SK-N-SH treated with all-trans-retinoic acid at 6 μM for 48 hours (cell line): ENCODE results near the gene TNPO2.

ENCODE experiments used
- ATAC-seq: fragments of 200-7000 bp; cut with Tn5 transposase; 3 replicates; pipeline ENCODE4 v1.9.1; 2020; ENCODE audit warnings: mild to moderate bottlenecking, moderate library complexity
- ARNTL ChIP-seq: fragments of 450-650 bp; formaldehyde crosslinking; IDR thresholded peaks from 2 replicates; pipeline ENCODE4 v1.5.0; 2020; ENCODE audit warnings: low read depth, mild to moderate bottlenecking, moderate library complexity, borderline replicate concordance
- BACH2 ChIP-seq: fragments of 250-450 bp; sonication (Bioruptor Pico); IDR thresholded peaks from 2 replicates; pipeline ENCODE4 v1.9.0; 2021; ENCODE audit warnings: mild to moderate bottlenecking, borderline replicate concordance
- CSDC2 ChIP-seq: fragments of 250-450 bp; sonication (Bioruptor Pico); IDR thresholded peaks from 2 replicates; pipeline ENCODE4 v1.5.0; 2020; ENCODE audit warnings: mild to moderate bottlenecking, moderate library complexity
- GLIS3 ChIP-seq: fragments of 250-450 bp; sonication (Bioruptor Pico); IDR thresholded peaks from 2 replicates; pipeline ENCODE4 v1.5.0; 2020; ENCODE audit warnings: mild to moderate bottlenecking, moderate library complexity
- ISL1 ChIP-seq: fragments of 250-450 bp; sonication (Bioruptor Pico); IDR thresholded peaks from 2 replicates; pipeline ENCODE4 v2.1.2; 2022; ENCODE audit warnings: mild to moderate bottlenecking, moderate library complexity
- OSR1 ChIP-seq: fragments of 250-450 bp; sonication (Bioruptor Pico); IDR thresholded peaks from 2 replicates; pipeline ENCODE4 v1.8.0; 2022; ENCODE audit warnings: moderate library complexity, mild to moderate bottlenecking, inconsistent platforms
- PPARA ChIP-seq: fragments of 250-450 bp; sonication (Bioruptor Pico); IDR thresholded peaks from 2 replicates; pipeline ENCODE4 v1.5.0; 2020; ENCODE audit warnings: mild to moderate bottlenecking, borderline replicate concordance
- RARB ChIP-seq: fragments of 250-450 bp; sonication (Bioruptor Pico); IDR thresholded peaks from 2 replicates; pipeline ENCODE4 v1.8.0; 2021; ENCODE audit warnings: mild to moderate bottlenecking, moderate library complexity
- SNAI2 ChIP-seq: fragments of 250-450 bp; sonication (Bioruptor Pico); IDR thresholded peaks from 2 replicates; pipeline ENCODE4 v1.5.0; 2020; ENCODE audit warnings: mild to moderate bottlenecking, moderate library complexity
- TCF4 ChIP-seq: fragments of 250-450 bp; sonication (Bioruptor Pico); IDR thresholded peaks from 2 replicates; pipeline ENCODE4 v1.8.0; 2021; ENCODE audit warnings: mild to moderate bottlenecking, moderate library complexity, borderline replicate concordance
- TOX ChIP-seq: fragments of 250-450 bp; sonication (Bioruptor Pico); IDR thresholded peaks from 2 replicates; pipeline ENCODE4 v1.8.0; 2021; ENCODE audit warnings: mild to moderate bottlenecking, moderate library complexity, borderline replicate concordance
- ZC3H10 ChIP-seq: fragments of 250-450 bp; sonication (Bioruptor Pico); IDR thresholded peaks from 2 replicates; pipeline ENCODE4 v1.5.1; 2021; ENCODE audit warnings: mild to moderate bottlenecking, moderate library complexity
- ZFP3 ChIP-seq: fragments of 250-450 bp; sonication (Bioruptor Pico); IDR thresholded peaks from 2 replicates; pipeline ENCODE4 v1.5.0; 2020; ENCODE audit warnings: mild to moderate bottlenecking, moderate library complexity
- ZFP30 ChIP-seq: fragments of 450-650 bp; formaldehyde crosslinking; IDR thresholded peaks from 2 replicates; pipeline ENCODE4 v1.5.0; 2022; ENCODE audit warnings: mild to moderate bottlenecking, moderate library complexity
- ZNF565 ChIP-seq: fragments of 450-650 bp; formaldehyde crosslinking; conservative IDR thresholded peaks from 2 replicates; pipeline ENCODE4 v1.5.0; 2020; ENCODE audit warnings: low read depth, mild to moderate bottlenecking, moderate library complexity
- ZNF70 ChIP-seq: fragments of 450-650 bp; formaldehyde crosslinking; IDR thresholded peaks from 2 replicates; pipeline ENCODE4 v1.5.0; 2020; ENCODE audit warnings: mild to moderate bottlenecking, moderate library complexity
- ZNF8 ChIP-seq: fragments of 450-650 bp; formaldehyde crosslinking; IDR thresholded peaks from 2 replicates; pipeline ENCODE4 v1.5.0; 2020; ENCODE audit warnings: mild to moderate bottlenecking, moderate library complexity
- TF ChIP-seq, protein P1 (sequence below): fragments of 250-450 bp; sonication (Bioruptor Pico); IDR thresholded peaks from 2 replicates; pipeline ENCODE4 v1.5.1; 2021; ENCODE audit warnings: mild to moderate bottlenecking, moderate library complexity
- TF ChIP-seq, protein P2 (sequence below): fragments of 250-450 bp; sonication (Bioruptor Pico); IDR thresholded peaks from 2 replicates; pipeline ENCODE4 v1.5.1; 2020; ENCODE audit warnings: low read depth, mild to moderate bottlenecking, moderate library complexity
- TF ChIP-seq, protein P3 (sequence below): fragments of 250-450 bp; sonication (Bioruptor Pico); IDR thresholded peaks from 2 replicates; pipeline ENCODE4 v1.8.0; 2021; ENCODE audit warnings: low read depth, mild to moderate bottlenecking, moderate library complexity, borderline replicate concordance
- TF ChIP-seq, protein P4 (sequence below): fragments of 250-450 bp; sonication (Bioruptor Pico); IDR thresholded peaks from 2 replicates; pipeline ENCODE4 v1.8.0; 2020; ENCODE audit warnings: mild to moderate bottlenecking, moderate library complexity, borderline replicate concordance
- TF ChIP-seq, protein P5 (sequence below): fragments of 250-450 bp; sonication (Bioruptor Pico); IDR thresholded peaks from 2 replicates; pipeline ENCODE4 v1.5.0; 2020; ENCODE audit warnings: mild to moderate bottlenecking, moderate library complexity

TNPO2 gene

DNA sequence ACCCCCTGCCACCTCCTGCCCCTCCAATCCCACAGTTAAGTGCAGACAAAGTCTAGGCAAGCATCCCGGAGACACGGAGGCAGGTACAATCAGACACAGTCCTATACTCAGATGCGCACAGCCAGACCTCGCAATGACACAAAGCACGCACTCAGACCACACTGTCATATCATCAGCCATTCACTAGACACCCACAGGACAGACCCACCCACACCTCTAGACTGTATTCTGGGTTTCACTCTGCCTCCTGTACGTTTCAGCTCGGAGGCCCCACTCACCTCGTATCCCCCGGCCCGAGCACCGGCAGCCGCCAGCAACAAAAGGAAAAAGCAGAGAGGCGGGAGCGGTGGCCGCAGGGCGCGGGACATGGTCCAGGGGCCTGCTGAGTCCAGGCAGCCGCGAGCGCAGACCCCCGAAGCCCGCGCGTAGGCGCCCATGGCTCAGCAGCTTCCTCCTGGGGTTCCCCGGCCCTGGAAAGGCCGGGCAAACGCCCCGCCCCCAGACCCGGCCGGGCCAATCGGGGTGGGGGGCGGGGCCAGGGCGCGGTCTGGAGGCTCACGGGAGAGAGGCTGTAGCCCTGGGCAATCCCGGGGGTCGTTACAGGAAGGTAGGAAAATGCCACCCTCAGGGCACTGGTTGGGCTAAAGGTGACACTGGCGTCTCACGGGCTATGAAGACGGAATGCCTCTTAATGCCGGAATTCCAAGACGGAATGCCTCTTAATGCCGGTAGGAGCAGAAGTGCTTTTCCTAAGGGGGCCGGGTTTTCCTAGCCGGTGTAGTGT is 57.3 kb downstream of the TNPO2 start, which contains the start of the genes MAN2B1 and WDR83:
TSS of gene MAN2B1 (minus strand) at position 478 of the 784 bp plus-strand sequence. CDS start at position 437, 41 bp downstream.
TSS of gene WDR83 (plus strand) at position 543 of the 784 bp plus-strand sequence. CDS start 2,984 bp downstream, outside the sequence.
- TF ChIP-seq BACH2 (CRISPR knock-in tag), result no peak
- TF ChIP-seq ARNTL (CRISPR knock-in tag), result no peak
- TF ChIP-seq, all 23 proteins: peak for 0
- peak; percentile 86 for ATAC-seq

DNA sequence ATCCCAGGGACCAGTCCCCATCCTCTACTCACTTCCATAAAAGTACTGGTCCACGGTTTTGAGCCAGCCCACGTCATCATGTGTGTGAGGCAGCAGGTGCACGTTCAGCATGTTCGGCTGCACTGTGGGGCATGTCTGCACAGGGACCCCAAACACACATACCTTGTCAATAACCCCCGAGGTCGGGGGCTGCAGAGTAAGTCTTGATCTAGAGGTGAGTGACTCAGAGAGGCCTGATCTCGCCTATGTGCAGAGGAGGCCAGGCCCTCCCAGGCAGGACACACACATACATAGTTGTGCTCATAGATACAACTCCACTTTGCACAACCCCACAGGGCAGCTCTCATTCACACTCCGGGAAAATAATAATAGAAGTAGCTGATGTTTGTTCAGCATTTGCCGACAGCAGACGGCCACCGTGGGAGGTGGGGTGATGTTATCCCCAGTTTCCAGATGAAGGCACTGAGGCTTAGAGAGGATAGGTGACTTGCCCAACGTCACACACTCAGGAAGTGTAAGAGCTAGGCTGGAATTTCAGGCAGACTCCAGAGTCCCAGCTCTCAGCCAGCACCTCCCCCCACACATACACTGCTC is 58.0 kb downstream of the TNPO2 start:
- no peak for ATAC-seq
- TF ChIP-seq ISL1 (CRISPR knock-in tag) (no peak), ZC3H10 (CRISPR knock-in tag) (no peak), ARNTL (CRISPR knock-in tag) (no peak), TOX (no peak), TCF4 (no peak), ZNF565 (CRISPR knock-in tag) (no peak), CSDC2 (no peak), GLIS3 (CRISPR knock-in tag) (no peak), OSR1 (CRISPR knock-in tag) (no peak), ZNF8 (CRISPR knock-in tag) (no peak), BACH2 (CRISPR knock-in tag) (no peak), SNAI2 (CRISPR knock-in tag) (no peak), PPARA (CRISPR knock-in tag) (no peak), RARB (no peak), ZNF70 (no peak), ZFP3 (no peak; the same call in 1 of the 2 replicates)
- TF ChIP-seq, protein P1, sequence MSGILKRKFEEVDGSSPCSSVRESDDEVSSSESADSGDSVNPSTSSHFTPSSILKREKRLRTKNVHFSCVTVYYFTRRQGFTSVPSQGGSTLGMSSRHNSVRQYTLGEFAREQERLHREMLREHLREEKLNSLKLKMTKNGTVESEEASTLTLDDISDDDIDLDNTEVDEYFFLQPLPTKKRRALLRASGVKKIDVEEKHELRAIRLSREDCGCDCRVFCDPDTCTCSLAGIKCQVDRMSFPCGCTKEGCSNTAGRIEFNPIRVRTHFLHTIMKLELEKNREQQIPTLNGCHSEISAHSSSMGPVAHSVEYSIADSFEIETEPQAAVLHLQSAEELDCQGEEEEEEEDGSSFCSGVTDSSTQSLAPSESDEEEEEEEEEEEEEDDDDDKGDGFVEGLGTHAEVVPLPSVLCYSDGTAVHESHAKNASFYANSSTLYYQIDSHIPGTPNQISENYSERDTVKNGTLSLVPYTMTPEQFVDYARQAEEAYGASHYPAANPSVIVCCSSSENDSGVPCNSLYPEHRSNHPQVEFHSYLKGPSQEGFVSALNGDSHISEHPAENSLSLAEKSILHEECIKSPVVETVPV, result no peak
- TF ChIP-seq, protein P2, sequence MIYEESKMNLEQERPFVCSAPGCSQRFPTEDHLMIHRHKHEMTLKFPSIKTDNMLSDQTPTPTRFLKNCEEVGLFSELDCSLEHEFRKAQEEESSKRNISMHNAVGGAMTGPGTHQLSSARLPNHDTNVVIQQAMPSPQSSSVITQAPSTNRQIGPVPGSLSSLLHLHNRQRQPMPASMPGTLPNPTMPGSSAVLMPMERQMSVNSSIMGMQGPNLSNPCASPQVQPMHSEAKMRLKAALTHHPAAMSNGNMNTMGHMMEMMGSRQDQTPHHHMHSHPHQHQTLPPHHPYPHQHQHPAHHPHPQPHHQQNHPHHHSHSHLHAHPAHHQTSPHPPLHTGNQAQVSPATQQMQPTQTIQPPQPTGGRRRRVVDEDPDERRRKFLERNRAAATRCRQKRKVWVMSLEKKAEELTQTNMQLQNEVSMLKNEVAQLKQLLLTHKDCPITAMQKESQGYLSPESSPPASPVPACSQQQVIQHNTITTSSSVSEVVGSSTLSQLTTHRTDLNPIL (CRISPR knock-in tag), result no peak
- TF ChIP-seq, protein P3, sequence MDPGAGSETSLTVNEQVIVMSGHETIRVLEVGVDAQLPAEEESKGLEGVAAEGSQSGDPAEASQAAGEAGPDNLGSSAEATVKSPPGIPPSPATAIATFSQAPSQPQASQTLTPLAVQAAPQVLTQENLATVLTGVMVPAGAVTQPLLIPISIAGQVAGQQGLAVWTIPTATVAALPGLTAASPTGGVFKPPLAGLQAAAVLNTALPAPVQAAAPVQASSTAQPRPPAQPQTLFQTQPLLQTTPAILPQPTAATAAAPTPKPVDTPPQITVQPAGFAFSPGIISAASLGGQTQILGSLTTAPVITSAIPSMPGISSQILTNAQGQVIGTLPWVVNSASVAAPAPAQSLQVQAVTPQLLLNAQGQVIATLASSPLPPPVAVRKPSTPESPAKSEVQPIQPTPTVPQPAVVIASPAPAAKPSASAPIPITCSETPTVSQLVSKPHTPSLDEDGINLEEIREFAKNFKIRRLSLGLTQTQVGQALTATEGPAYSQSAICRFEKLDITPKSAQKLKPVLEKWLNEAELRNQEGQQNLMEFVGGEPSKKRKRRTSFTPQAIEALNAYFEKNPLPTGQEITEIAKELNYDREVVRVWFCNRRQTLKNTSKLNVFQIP (CRISPR knock-in tag), result no peak
- TF ChIP-seq, protein P4, sequence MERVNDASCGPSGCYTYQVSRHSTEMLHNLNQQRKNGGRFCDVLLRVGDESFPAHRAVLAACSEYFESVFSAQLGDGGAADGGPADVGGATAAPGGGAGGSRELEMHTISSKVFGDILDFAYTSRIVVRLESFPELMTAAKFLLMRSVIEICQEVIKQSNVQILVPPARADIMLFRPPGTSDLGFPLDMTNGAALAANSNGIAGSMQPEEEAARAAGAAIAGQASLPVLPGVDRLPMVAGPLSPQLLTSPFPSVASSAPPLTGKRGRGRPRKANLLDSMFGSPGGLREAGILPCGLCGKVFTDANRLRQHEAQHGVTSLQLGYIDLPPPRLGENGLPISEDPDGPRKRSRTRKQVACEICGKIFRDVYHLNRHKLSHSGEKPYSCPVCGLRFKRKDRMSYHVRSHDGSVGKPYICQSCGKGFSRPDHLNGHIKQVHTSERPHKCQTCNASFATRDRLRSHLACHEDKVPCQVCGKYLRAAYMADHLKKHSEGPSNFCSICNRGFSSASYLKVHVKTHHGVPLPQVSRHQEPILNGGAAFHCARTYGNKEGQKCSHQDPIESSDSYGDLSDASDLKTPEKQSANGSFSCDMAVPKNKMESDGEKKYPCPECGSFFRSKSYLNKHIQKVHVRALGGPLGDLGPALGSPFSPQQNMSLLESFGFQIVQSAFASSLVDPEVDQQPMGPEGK (CRISPR knock-in tag), result no peak
- TF ChIP-seq, all 23 proteins: peak for 0

DNA sequence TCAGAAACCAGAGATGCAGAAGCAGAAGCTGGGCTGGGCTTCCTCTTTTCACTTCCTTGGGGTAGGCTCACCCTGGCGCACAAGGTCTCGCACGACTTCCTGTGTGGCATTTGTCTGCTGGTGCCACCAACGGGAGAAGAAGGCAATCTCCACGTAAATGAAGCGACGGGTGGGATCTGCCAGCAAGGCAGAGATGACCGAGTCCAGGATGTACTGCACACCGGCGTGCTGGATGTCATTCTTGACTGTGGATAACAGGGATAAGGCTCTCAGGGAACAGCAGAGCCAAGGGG is 58.5 kb downstream of the TNPO2 start:
- no peak for ATAC-seq
- TF ChIP-seq CSDC2 (no peak), SNAI2 (CRISPR knock-in tag) (no peak), TCF4 (no peak), BACH2 (CRISPR knock-in tag) (no peak), GLIS3 (CRISPR knock-in tag) (no peak), ARNTL (CRISPR knock-in tag) (no peak), OSR1 (CRISPR knock-in tag) (no peak), ZNF565 (CRISPR knock-in tag) (no peak), ZFP30 (no peak)
- TF ChIP-seq, protein P5, sequence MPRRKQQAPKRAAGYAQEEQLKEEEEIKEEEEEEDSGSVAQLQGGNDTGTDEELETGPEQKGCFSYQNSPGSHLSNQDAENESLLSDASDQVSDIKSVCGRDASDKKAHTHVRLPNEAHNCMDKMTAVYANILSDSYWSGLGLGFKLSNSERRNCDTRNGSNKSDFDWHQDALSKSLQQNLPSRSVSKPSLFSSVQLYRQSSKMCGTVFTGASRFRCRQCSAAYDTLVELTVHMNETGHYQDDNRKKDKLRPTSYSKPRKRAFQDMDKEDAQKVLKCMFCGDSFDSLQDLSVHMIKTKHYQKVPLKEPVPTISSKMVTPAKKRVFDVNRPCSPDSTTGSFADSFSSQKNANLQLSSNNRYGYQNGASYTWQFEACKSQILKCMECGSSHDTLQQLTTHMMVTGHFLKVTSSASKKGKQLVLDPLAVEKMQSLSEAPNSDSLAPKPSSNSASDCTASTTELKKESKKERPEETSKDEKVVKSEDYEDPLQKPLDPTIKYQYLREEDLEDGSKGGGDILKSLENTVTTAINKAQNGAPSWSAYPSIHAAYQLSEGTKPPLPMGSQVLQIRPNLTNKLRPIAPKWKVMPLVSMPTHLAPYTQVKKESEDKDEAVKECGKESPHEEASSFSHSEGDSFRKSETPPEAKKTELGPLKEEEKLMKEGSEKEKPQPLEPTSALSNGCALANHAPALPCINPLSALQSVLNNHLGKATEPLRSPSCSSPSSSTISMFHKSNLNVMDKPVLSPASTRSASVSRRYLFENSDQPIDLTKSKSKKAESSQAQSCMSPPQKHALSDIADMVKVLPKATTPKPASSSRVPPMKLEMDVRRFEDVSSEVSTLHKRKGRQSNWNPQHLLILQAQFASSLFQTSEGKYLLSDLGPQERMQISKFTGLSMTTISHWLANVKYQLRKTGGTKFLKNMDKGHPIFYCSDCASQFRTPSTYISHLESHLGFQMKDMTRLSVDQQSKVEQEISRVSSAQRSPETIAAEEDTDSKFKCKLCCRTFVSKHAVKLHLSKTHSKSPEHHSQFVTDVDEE (CRISPR knock-in tag), result no peak
- TF ChIP-seq, protein P3 (CRISPR knock-in tag), result no peak
- TF ChIP-seq, all 23 proteins: peak for 0
